GM23248 (cell line): ENCODE measurements around the gene CTAGE6.
"Not testable (repeated sequence)": the region's sequence is repeated elsewhere in the genome, so short reads cannot be mapped to it uniquely, and the experiment has no call there.

Source experiments
- EZH2 ChIP-seq: fragments of 200-600 bp; sonication (generic); IDR thresholded peaks from 2 replicates; pipeline ENCODE4 v1.6.1; 2018; ENCODE audit warnings: antibody characterized with exemption, mild to moderate bottlenecking; ENCODE audit not compliant: insufficient read depth, poor library complexity, severe bottlenecking
- EZH2phosphoT487 ChIP-seq: fragments of 200-600 bp; sonication (generic); IDR thresholded peaks from 2 replicates; pipeline ENCODE4 v1.6.1; 2018; ENCODE audit warnings: antibody characterized with exemption, moderate library complexity, mild to moderate bottlenecking, low read depth; ENCODE audit not compliant: insufficient read depth

- not testable (repeated sequence) for TF ChIP-seq EZH2, EZH2phosphoT487
Measured at GRCh38 chr7:143765678-143766077, 8.2 kb upstream of the CTAGE6 start.
